ENCODE data around the gene NUMB.

DNA sequence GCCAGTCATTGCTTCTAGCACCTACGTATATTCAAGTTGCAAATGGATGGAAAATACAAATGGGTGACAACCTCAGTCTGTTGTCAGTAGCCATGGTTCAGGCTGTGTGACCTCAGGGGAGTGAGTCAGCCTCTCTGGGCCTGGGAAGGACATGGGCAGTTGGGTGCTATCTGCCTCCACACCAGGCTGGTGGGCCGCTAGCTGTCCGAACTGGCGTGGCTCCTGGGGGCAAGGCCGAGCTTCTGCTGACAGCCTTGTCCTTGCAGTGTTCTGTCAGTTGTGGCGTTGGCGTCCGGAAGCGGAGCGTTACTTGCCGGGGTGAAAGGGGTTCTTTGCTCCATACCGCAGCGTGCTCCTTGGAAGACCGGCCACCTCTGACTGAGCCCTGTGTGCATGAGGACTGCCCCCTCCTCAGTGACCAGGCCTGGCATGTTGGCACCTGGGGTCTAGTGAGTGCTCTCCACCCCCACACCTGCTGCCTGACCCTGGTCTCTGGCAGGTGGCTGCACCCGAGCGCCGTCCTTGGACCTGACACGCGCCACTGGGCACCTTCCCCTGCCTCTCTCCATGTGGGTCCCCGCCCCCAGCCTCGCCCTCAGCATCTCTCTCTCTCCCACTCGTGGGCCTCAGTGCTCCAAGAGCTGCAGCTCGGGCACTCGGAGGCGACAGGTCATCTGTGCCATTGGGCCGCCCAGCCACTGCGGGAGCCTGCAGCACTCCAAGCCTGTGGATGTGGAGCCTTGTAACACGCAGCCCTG, 203.9 kb downstream of the NUMB start:
- no peak for TF ChIP-seq EZH2phosphoT487 (IDR thresholded peaks at IDR 0.05; ENCODE audit: insufficient read depth, low read depth)
- no peak for TF ChIP-seq EZH2 (IDR thresholded peaks at IDR 0.05; ENCODE audit: insufficient read depth, poor library complexity, severe bottlenecking)

Data from GM23248 (cell line).